ENCODE results near the gene ATP8B3. TPM values are rescaled to one million over a fixed set of nuclear protein-coding genes. Genes with fewer than 3 reads are reported as not detected.

Gene ATP8B3
- total and polyA plus RNA-seq, 10 of the 15 experiments (the other 5 are each of a cell fraction or from before 2014, with no cell fraction given) = 0.13 to 1.7 (median 0.52) TPM

GRCh38 chr19:1845642-1846041, 33.6 kb upstream of the ATP8B3 start:
- Histone ChIP-seq H3K4me3 (no peak overlapping the region; the same call in 1 of the 2 replicates), H3K9ac (ENCODE audit: control insufficient read depth, insufficient read depth, low read length) (no peak overlapping the region), H3K36me3 (ENCODE audit: control insufficient read depth in 2 of 2, insufficient read depth in 2 of 2, low read length in 1 of 2) (peaks cover 0 to 5% of the 10 kb centered on the region in 2 experiments; a peak in 3 of 4 replicates), H3K79me2 (ENCODE audit: control insufficient read depth, insufficient read depth, low read length) (peaks cover 63% of the 10 kb centered on the region), H3K27me3 (replicated peaks in 1 of 2; ENCODE audit: control insufficient read depth in 2 of 2, insufficient read depth in 2 of 2, low read length in 1 of 2) (no peaks in the 10 kb centered on the region), H2AFZ (ENCODE audit: control insufficient read depth, low read depth, low read length) (no peak overlapping the region), H4K20me1 (ENCODE audit: control insufficient read depth, insufficient read depth) (peaks cover 3% of the 10 kb centered on the region; the same call in 1 of the 2 replicates), H3K27ac (ENCODE audit: control insufficient read depth, insufficient read depth) (no peak overlapping the region), H3K9me3 (replicated peaks; ENCODE audit: control insufficient read depth, insufficient read depth, low read length) (no peaks in the 10 kb centered on the region), H3K4me1 (ENCODE audit: control insufficient read depth, insufficient read depth, low read length) (peaks cover 19% of the 10 kb centered on the region), H3K4me2 (ENCODE audit: control insufficient read depth, insufficient read depth) (peak overlapping the region; percentile 48; the same call in 1 of the 2 replicates)
- RAD21 ChIA-PET (ENCODE audit: unreplicated experiment) = no interaction called here
- WGBS (ENCODE audit: insufficient coverage, insufficient replicate concordance, low lambda C conversion rate, missing lambda C conversion rate) = over 99% methylated on average over 11 of the region's 11 CpGs
- ATAC-seq = no peak
- SMC1A ChIA-PET (ENCODE audit: uncharacterized antibody, unreplicated experiment) = interaction anchor here (1.0 kb wide), 1 partner anchor 187 kb away, joined by 3 read pairs; no protein-coding TSS in a partner anchor
- BruUV-seq (replicated peaks) = no TSS peak
- intact Hi-C loops (cut with micrococcal nuclease; ENCODE audit: unreplicated experiment) (no loop called here), in situ Hi-C loops (cut with MboI) (no loop called here)
- no peak for FAIRE-seq
- TF ChIP-seq ATF2 (IDR thresholded peaks at IDR 0.05; ENCODE audit: low read length) (no peak), POLR2A (IDR thresholded peaks at IDR 0.05; ENCODE audit: low read depth, low read length) (peak; percentile 48; the same call in 1 of the 2 replicates)
- DNase-seq (ENCODE audit: low read depth, low spot score) = no peak
- CTCF ChIA-PET = interaction anchor here (0.6 to 2.6 kb wide), 3 partner anchors 8 to 51 kb away, joined by 3 to 13 read pairs (median 3); no protein-coding TSS in a partner anchor
- POLR2A ChIA-PET = no interaction called here

- in situ Hi-C loops (cut with MboI) (no loop called here), intact Hi-C loops (cut with micrococcal nuclease; ENCODE audit: unreplicated experiment) (no loop called here)
- no TSS peak for BruUV-seq (replicated peaks)
- H3K9ac ChIP-seq (ENCODE audit: control insufficient read depth, insufficient read depth, low read length) = no peak overlapping the region
- no peaks in the 10 kb centered on the region for H3K9me3 ChIP-seq (replicated peaks; ENCODE audit: control insufficient read depth, insufficient read depth, low read length)
- ChIA-PET SMC1A (ENCODE audit: uncharacterized antibody, unreplicated experiment) (interaction anchor here (1.0 kb wide), 1 partner anchor 186 kb away, joined by 3 read pairs; no protein-coding TSS in a partner anchor), POLR2A (no interaction called here), CTCF (no interaction called here), RAD21 (ENCODE audit: unreplicated experiment) (no interaction called here)
- peaks cover 3% of the 10 kb centered on the region; the same call in 1 of the 2 replicates for H4K20me1 ChIP-seq (ENCODE audit: control insufficient read depth, insufficient read depth)
- peaks cover 19% of the 10 kb centered on the region for H3K4me1 ChIP-seq (ENCODE audit: control insufficient read depth, insufficient read depth, low read length)
- 98% methylated on average over 16 of the region's 16 CpGs for WGBS (ENCODE audit: insufficient coverage, insufficient replicate concordance, low lambda C conversion rate, missing lambda C conversion rate)
- FAIRE-seq (no peak), DNase-seq (ENCODE audit: low read depth, low spot score) (no peak), ATAC-seq (no peak)
- H3K27ac ChIP-seq (ENCODE audit: control insufficient read depth, insufficient read depth) = no peak overlapping the region
- no peaks in the 10 kb centered on the region for H3K27me3 ChIP-seq (replicated peaks in 1 of 2; ENCODE audit: control insufficient read depth in 2 of 2, insufficient read depth in 2 of 2, low read length in 1 of 2)
- peaks cover 65% of the 10 kb centered on the region for H3K79me2 ChIP-seq (ENCODE audit: control insufficient read depth, insufficient read depth, low read length)
- peaks cover 0 to 5% of the 10 kb centered on the region in 2 experiments; a peak in 3 of 4 replicates for H3K36me3 ChIP-seq (ENCODE audit: control insufficient read depth in 2 of 2, insufficient read depth in 2 of 2, low read length in 1 of 2)
- no peak overlapping the region for H2AFZ ChIP-seq (ENCODE audit: control insufficient read depth, low read depth, low read length)
- H3K4me3 ChIP-seq = no peak overlapping the region
- no peak overlapping the region for H3K4me2 ChIP-seq (ENCODE audit: control insufficient read depth, insufficient read depth)
- TF ChIP-seq GABPA (IDR thresholded peaks at IDR 0.05; ENCODE audit: low read depth) (no peak), ZBTB40 (IDR thresholded peaks at IDR 0.05; ENCODE audit: borderline replicate concordance) (no peak), JUND (IDR thresholded peaks at IDR 0.05; ENCODE audit: low read depth, low read length) (no peak), ZBTB4 (CRISPR knock-in tag; IDR thresholded peaks at IDR 0.05) (no peak), MYB (IDR thresholded peaks at IDR 0.05; ENCODE audit: borderline replicate concordance, low read depth, low read length) (no peak), POU2F2 (IDR thresholded peaks at IDR 0.05; ENCODE audit: borderline replicate concordance, low read depth, low read length) (no peak)
Measured at GRCh38 chr19:1845125-1845515, 33.0 kb upstream of the ATP8B3 start.

All from GM12878 (cell line).